NCI-H2029 treated with DMSO at 0.1 percent for 48 hours (cell line): ENCODE data around the gene SUCNR1.
A peak's percentile ranks its signal among the peaks of the same experiment; 100 is the strongest.
"Not testable (repeated sequence)": the region's sequence is repeated elsewhere in the genome, so short reads cannot be mapped to it uniquely, and the experiment has no call there.

Source experiments
- DNase-seq: peaks from one replicate; lab custom pipeline; 2025; lab: John Stamatoyannopoulos, UW

The SUCNR1 gene

DNA sequence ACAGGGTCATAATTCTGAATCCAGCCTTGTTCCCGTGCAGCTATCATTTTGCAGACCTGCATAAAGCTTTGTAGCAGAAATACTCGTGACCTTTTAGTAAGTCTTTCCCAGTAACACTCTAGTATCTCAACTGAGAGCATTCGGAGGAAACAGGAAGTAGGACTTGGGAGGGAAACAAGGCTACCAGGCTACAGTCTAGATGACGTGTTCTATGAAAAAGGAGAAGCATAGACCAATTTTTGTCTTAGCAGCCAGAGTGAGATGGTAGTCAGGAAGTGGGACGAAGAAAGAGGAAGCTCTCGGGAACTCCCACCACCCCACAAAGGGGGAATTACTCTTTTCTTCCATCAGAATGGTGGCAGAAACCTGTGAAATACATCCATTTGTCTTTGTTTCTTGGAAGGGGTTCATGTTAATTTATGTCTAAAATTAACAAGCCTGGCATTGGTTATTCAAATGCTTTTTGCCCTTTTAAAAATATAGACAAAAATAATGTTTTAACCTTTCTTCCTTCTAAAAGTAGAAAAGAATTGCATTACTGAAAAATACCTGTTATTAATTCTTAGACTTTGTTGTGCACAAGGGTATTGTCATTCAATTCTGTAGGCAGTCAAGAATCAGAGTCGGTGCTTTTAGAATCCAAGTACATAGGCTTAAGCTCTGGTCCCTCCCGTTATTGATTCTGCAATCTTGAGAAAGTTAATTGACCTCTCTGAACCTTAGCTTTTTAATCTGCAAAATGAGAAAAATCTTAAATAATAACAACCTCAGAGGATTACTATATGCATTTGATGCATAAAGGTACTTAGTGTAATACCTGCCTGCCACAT, 1.6 kb upstream of the SUCNR1 start:
- no peak for DNase-seq

DNA sequence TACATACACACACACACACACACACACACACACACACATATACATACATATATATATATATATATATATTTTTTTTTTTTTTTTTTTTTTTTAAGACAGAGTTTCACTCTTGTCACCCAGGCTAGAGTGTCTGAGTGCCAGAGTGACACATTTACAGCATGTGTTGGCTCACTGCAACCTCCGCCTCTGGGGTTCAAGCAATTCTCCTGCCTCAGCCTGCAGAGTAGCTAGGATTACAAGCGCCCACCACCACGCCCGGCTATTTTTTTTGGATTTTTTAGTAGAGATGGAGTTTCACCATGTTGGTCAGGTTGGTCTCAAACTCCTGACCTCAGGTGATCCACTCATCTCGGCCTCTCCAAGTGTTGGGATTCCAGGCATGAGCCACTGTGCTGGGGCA, 636 bp downstream of the SUCNR1 start:
- not testable (repeated sequence) for DNase-seq

DNA sequence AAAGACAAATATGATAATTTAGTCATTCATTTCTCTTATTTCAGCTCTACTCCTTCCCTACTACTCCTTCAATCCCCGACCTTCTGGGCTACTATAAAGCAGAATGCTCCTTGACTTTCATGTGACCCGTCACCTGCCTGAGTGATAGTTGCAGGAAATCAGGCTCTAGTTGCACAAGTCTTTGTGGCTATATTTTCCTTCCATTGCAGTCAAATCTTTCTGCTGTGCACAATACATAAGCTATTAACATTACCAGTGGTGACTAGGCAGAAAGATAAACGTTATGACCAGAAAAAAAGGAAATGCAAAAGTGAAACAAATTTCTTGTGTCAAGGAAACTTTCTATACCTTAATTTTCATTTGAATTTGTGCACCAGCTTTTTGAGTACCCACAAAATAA, 2.3 kb downstream of the SUCNR1 start:
- no peak for DNase-seq

DNA sequence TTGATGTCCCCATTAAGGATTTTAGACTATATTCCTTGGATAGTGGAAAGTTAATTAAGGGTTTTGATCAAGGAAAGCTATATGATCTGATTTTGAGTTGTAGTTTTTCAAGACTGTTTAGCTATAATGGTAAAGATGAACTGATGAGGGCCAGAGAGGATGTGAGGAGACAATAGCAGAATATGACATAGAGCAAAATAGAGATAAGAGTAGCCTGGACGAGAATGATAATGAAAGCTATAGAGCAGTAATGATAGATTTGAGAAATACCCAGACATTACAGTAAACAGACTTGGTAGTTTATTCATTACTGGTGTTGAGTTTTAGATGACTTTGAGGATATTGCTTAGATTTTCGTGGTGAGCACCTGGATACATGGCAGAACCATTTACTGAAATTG, 3.8 kb downstream of the SUCNR1 start:
- no peak for DNase-seq

DNA sequence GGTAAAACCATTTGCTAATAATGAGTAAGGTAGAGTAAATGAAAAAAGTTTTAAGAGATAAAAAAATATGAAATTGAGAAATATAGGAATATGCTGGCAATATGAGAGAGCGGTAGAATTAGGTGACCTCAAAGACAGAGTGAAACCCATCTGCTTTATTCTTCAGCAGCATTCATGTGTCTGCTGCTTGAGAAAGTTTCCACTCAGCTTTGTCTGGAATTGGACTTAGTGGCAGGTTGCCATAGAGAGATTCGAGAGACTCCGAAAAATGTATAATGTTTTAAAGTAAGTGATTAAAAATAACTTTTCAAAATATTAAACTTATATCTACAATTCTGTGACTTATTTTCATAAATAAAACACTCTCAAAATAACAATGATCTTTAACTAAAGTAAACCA, 5.0 kb downstream of the SUCNR1 start:
- no peak for DNase-seq

DNA sequence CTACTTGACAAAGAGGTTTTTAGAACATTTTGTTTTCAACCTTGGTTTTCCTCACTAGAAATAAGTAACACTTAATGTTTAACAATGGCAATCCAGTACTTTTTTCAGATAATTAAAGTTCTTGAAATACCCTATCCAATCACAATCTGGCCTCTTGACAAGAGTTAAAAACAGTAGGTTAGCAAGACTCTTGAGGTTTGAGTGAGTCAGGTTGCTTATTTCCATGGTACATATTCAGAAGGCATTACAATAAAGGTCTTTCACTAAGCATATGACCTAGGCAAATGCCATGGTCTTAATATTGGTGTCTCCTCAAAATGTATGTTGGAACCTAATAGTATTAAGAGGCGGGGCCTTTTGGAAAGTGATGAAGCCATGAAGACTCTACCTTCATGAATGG, 5.6 kb downstream of the SUCNR1 start:
- DNase-seq = no peak

DNA sequence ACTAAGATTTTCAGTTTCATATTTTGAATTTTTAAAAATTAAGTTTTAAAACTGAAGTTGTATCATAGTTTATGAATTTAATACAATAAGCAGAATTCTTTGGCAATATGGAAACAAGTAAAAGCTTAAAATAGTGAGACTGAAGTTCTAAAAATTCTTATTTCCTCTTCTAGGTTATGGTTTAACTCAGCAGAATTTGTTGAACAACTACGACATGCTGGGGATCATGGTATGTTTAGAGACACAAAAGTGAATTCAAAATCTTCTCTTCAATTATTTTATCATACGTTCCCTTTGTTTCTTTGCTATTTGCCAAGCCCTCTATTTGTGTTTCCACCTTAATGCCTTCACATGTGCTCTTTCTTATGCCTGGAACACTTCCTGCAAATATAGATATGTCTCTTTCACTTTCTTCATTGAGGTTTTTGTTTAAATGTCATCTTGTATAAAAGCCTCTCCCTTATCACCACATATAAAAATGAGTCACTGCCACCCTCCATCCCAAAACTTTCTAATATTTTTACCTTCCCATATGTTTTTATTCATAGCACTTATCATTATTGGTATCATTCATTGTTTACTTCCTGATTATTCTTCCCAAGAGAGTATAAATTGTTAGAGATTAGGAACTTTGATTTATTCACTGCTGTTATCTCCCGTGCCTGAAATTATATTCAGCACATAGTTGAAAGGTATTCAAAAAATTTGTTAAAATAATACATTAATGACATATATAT, 6.4 kb downstream of the SUCNR1 start:
- no peak for DNase-seq

DNA sequence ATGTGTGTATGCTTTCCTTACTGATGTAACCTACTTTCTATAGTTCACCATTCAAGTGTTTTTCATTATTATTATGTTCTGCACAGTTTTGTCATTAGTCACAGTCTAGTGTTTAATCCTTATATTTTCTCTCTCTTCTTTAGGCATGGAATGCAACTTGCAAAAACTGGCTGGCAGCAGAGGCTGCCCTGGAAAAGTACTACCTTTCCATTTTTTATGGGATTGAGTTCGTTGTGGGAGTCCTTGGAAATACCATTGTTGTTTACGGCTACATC, 6.9 kb downstream of the SUCNR1 start:
- no peak for DNase-seq

DNA sequence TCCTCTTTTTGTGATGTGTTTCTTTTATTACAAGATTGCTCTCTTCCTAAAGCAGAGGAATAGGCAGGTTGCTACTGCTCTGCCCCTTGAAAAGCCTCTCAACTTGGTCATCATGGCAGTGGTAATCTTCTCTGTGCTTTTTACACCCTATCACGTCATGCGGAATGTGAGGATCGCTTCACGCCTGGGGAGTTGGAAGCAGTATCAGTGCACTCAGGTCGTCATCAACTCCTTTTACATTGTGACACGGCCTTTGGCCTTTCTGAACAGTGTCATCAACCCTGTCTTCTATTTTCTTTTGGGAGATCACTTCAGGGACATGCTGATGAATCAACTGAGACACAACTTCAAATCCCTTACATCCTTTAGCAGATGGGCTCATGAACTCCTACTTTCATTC, 7.7 kb downstream of the SUCNR1 start:
- DNase-seq = no peak

DNA sequence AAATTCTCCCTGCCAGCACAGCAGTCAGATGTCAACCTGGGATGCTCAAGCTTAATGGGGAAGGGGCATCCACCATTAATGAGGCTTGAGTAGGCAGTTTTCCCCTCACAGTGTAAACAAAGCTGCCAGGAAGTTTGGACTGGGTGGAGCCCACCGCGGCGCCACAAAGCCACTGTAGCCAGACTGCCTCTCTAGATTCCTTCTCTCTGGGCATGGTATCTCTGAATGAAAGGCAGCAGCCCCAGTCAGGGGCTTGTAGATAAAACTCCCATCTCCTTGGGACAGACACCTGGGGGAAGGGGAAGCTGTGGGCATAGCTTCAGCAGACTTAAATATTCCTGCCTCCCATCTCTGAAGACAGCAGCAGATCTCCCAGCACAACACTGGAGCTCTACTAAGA, 12.0 kb downstream of the SUCNR1 start:
- not testable (repeated sequence) for DNase-seq

DNA sequence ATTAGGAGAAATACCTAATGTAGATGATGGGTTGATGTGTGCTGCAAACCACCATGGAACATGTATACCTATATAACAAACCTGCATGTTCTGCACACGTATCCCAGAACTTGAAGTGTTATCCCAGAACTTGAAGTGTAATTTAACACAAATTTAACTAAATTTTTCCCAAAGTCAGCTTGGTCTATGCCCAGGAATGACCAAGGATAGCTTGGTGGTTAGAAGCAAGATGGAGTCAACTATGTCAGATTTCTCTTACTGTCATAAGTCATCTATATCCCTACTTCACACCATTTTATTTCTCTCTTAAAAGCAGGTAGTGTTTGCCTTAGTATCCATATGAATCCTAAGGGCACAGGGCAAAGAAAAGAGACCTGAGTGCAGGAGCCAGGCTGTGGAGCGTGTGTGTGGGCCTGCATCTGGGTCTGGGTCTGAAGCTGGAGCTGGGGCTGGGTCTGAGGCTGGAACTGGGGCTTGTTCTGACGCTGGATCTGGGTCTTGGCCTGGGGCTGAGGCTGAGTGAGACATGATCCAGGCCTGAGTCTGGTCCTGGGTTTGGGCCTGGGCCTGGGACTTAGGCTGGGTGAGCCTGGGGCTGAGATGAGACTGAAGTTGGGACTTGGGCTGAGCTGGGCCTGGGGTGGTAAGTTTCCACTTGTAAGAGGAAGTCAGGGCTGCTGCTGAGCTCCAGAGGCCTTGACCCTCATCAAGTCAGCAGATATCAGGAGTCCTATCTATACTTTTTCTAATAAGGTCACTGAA, 14.2 kb downstream of the SUCNR1 start:
- DNase-seq = not testable (repeated sequence)

DNA sequence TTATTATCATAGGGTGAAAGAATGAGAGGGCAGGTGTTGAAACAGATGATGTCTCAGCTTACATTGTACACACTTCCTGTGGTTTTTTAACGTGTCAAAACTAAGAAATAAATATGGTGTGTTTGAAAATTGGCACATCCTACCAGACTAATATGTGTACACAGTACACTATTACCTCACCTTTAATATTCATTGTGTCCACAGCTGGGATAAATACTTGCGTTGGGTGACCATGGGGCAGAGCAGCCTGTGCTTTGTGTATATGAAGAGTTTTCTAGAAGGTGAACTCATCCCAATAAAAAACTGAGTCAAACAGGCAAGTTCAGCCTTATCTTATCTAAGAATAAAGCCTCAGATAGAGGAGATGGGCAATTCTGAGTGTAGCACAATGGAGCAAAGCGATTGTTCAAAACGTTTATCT, 17.3 kb downstream of the SUCNR1 start:
- peak; percentile 72 for DNase-seq

DNA sequence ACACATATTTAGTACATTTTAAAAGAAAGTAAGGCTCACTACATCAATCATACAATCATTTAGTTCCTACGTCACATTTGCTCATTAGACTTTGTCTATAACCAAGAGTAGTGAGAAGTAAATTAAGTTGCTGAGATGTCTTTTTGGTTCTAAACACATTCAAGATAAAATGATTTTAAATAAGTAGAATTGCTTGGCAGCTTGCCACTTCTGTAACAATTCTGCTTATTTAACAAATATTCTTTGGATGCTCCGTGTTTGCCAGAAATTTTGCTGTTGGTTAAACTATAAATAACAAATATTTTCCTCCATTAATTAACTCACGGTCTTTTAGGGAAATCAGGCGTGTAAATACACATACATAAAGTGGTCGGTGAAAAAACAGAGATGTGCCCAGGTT, 18.3 kb downstream of the SUCNR1 start:
- no peak for DNase-seq

DNA sequence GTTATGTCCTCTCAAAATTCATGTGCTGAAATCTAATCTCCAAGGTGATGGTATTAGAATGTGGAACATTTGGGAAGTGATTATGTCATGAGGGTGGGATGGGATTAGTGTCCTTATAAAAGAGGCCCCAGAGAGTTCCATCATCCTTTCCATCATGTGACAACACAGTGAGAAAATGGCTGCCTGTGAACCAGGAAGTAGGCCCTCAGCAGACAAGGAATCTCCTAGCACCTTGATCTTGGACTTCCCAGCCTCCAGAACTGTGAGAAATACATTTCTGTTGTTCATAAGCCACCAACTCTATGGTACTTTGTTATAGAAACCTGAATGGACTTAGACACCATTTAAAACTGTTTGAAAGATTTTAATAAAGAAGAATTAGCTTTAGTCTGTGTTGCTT, 20.8 kb downstream of the SUCNR1 start:
- no peak for DNase-seq

DNA sequence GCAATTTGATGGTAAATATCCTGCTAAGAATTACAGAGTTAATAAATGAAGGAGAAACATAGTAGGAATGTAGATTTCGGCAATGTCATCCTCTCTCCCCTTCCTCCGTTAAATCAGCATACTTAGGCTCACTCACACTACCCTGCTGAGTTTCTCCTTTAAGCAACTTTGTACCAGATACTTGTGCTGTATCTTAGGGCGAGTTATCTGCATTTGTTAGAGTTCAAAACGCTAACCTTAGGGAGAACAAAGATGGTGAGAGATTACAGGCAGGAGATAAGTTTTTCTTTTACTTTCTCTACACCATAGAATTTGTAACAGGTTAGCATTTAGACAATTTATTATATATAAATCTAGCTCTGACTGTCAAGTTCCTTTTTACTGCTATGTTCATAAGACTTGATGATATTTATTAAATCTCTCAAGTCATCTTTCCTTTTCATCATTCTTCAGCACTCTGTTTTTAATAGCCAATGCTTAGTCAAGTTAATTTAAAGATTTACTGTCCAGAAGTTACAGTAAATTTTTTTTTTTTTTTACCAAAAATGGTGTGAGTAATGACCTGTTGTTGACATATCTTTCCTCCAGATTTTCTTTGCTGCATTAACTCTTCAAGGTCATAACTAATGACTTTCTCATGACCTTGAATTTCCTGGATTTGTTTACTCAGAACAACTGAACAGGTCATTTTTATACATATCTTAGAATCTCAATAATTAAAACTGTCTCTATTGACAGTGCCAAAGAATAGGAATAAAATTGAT, 22.2 kb downstream of the SUCNR1 start:
- no peak for DNase-seq

DNA sequence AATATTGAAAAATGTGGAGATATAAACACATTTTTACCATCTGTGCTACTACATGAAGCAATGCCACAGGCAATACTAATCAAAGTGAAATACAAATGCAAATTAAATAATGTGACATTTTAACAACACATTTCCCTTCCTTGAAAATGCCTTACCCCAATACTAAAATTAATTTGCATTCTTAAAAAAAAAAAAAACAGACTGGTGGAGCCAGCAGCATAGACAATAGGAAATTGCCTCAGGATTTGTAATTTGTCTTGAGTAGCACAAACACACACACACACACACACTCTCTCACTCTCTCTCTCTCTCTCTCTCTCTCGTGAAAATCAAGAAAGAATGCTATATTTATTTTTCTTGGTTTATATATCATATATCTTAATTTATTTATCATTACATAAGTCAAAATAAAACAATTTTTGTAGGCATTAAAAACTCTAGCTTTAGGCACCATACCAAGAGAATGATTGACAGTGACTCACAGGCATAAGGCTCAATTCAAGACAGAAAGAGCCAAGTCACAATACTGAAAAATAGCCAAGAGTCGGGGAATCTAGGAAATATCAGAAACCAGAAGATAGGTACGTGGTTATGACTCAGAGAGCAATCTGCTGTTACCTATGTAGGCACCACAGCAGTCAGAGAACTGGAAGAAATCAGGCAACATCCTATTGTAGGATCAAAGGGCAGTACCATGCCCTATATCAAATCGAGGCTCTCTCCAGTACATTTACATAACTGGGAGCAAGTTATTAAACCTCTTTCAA, 23.0 kb downstream of the SUCNR1 start:
- DNase-seq = no peak

DNA sequence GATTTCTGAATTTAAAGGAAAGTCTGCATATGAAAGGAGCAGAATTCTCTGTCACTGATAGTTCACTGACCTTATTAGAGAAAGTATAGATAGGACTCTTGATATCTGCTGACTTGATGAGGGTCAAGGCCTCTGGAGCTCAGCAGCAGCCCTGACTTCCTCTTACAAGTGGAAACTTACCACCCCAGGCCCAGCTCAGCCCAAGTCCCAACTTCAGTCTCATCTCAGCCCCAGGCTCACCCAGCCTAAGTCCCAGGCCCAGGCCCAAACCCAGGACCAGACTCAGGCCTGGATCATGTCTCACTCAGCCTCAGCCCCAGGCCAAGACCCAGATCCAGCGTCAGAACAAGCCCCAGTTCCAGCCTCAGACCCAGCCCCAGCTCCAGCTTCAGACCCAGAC, 24.7 kb downstream of the SUCNR1 start:
- DNase-seq = not testable (repeated sequence)

DNA sequence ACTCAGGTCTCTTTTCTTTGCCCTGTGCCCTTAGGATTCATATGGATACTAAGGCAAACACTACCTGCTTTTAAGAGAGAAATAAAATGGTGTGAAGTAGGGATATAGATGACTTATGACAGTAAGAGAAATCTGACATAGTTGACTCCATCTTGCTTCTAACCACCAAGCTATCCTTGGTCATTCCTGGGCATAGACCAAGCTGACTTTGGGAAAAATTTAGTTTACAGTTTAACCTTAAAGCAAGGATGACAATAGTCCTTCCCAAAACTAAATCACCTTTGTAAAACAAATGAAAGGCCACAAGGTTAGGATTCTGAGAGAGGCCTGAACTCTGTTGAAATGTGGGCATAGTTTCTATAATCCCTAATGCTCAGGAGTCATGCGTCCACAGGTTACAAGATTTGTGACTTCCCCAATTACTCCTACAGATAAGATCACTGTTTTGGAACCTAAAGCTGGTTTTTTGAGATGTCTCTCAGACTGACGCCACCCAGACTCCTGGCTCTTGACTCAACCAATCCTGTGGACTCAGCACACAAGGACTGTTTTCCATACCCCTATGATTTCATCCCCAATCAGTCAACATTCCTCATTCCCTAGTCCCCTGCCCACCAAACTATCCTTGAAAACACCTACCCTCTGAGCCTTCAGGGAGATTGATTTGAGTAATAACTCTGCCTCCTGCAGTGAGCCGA, 25.3 kb downstream of the SUCNR1 start:
- DNase-seq = not testable (repeated sequence)

DNA sequence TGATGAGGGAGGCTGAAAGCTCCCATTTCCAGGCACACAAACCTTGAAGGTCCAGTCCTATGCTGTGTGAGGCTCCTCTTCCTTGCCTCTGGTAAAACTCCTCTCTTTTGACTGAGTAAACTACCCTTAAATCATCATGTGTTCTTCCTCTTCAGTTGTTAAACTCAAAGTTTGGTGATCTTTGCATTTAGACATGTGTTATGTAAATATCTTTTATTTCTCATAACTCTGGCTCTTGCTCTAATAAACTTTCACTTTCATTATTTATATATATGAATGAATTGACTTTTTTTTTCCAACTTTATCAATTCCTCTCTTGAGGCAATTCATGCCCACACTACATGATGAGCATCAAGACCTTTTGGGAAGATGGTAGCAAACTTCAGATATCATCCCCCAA, 26.6 kb downstream of the SUCNR1 start:
- no peak for DNase-seq

DNA sequence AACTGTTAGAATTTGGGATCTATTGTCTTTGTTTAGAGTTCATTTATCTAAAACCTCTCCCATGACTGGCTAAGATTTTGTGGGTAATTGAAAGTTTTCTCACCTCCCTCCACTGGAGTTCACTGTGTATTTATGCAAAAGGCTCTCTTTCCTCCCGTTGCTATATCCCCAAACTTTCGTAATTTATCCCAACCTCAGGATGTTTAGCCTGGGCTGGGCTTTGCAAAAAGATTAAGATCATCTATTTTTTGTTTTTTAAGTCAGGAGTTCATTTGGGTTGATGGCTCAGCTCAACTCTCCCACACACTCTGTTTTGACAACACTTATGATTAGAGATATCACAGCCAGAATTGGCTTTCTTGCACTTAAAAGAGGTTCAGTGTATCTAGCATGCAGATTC, 27.0 kb downstream of the SUCNR1 start:
- no peak for DNase-seq
